HUES64 (cell line): ENCODE results near the gene NIM1K.
"Not testable (repeated sequence)": the region's sequence is repeated elsewhere in the genome, so short reads cannot be mapped to it uniquely, and the experiment has no call there.

Experiments
- H3K27ac ChIP-seq: 2 replicates; pipeline ENCODE4 v1.7.0; 2013; ENCODE audit warnings: low read depth, low read length, inconsistent platforms
- H3K27me3 ChIP-seq: 2 replicates; pipeline ENCODE4 v1.6.1; 2013; ENCODE audit warnings: mild to moderate bottlenecking, low read length; ENCODE audit not compliant: insufficient read depth
- H3K36me3 ChIP-seq: 2 replicates; pipeline ENCODE4 v1.6.1; 2013; ENCODE audit warnings: mild to moderate bottlenecking, low read length; ENCODE audit not compliant: insufficient read depth
- H3K4me1 ChIP-seq: 2 replicates; pipeline ENCODE4 v1.6.1; 2013; ENCODE audit warnings: mild to moderate bottlenecking, low read length, moderate library complexity; ENCODE audit not compliant: insufficient read depth
- H3K4me3 ChIP-seq: 2 replicates; pipeline ENCODE4 v1.5.1; 2013; ENCODE audit warnings: mild to moderate bottlenecking, low read length, moderate library complexity
- H3K9ac ChIP-seq: 2 replicates; pipeline ENCODE4 v1.6.1; 2013; ENCODE audit warnings: mild to moderate bottlenecking, low read depth, low read length
- H3K9me3 ChIP-seq: 2 replicates; pipeline ENCODE4 v1.6.1; 2013; ENCODE audit warnings: low read depth, low read length; ENCODE audit not compliant: insufficient read depth
- WGBS: fragments of 150-250, 120-280 bp; methylation state at CpG from one replicate; pipeline ENCODE4 v1.1.7; 2013; ENCODE audit warnings: missing lambda C conversion rate; 5-methylcytosine and 5-hydroxymethylcytosine counted together

Gene NIM1K

GRCh38 chr5:43315682-43316081 is 123.7 kb downstream of the NIM1K start:
- Histone ChIP-seq H3K27me3 (no peaks in the 10 kb centered on the region), H3K9ac (no peak overlapping the region), H3K4me3 (no peak overlapping the region), H3K4me1 (peaks cover 20% of the 10 kb centered on the region), H3K9me3 (no peaks in the 10 kb centered on the region), H3K36me3 (peaks cover 9% of the 10 kb centered on the region; the same call in 1 of the 2 replicates), H3K27ac (no peak overlapping the region)
- 67% methylated on average over 1 of the region's 3 CpGs for WGBS

DNA sequence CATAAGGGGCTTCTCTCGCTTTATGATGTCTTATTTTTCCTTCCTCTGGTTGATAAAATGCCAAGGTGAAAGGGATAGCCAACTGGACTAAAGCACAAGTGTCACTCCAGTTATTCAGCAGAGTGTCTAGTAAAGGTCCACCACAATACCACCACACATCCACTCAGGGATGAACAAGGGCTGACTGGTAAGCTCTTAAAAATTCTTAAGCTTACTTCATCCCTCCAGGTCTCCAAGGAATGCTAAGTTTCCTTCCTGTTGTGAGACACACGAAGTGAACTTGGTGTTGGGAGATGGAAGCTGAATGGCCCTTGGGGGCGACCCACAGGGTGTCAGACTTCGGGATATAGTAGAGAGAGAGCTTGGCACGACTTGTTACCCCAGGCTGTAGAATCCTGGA is 124.4 kb downstream of the NIM1K start:
- H3K9ac ChIP-seq, result no peak overlapping the region
- peaks cover 14% of the 10 kb centered on the region for H3K4me1 ChIP-seq
- H3K27ac ChIP-seq, result no peak overlapping the region
- no peaks in the 10 kb centered on the region for H3K9me3 ChIP-seq
- H3K27me3 ChIP-seq, result no peaks in the 10 kb centered on the region
- H3K36me3 ChIP-seq, result peaks cover 7% of the 10 kb centered on the region; the same call in 1 of the 2 replicates
- H3K4me3 ChIP-seq, result no peak overlapping the region
- WGBS, result 93% methylated on average over 5 of the region's 5 CpGs

DNA sequence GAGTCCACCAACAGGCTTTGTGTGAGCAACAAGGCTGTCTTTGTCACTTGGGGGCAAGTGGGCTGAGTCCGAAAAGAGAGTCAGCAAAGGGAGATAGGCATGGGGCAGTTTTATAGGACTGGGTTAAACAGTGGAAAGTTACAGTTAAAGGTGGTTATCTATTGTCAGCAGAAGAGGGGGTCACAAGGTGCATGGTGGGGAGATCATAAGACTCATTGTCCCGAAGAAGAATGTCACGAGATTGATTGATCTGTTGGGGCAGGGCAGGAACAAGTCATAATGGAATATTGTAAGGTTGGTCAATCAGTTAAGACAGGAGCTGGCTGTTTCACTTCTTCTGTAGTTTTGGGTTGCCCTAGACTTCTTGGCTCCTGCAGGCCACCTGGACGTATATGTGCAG is 128.8 kb downstream of the NIM1K start:
- H3K9me3 ChIP-seq, result no peaks in the 10 kb centered on the region
- H3K4me3 ChIP-seq, result no peak overlapping the region
- H3K36me3 ChIP-seq, result no peaks in the 10 kb centered on the region
- H3K4me1 ChIP-seq, result no peaks in the 10 kb centered on the region
- H3K9ac ChIP-seq, result no peak overlapping the region
- no peaks in the 10 kb centered on the region for H3K27me3 ChIP-seq
- 96% methylated on average over 4 of the region's 4 CpGs for WGBS
- no peak overlapping the region for H3K27ac ChIP-seq

- not testable (repeated sequence) for H3K4me1 ChIP-seq, H3K27me3 ChIP-seq, H3K4me3 ChIP-seq, H3K36me3 ChIP-seq, H3K27ac ChIP-seq, H3K9me3 ChIP-seq, H3K9ac ChIP-seq
- 93% methylated on average over 3 of the region's 3 CpGs for WGBS
These were observed 131.5 kb downstream of the NIM1K start for GRCh38 chr5:43323488-43323887.

DNA sequence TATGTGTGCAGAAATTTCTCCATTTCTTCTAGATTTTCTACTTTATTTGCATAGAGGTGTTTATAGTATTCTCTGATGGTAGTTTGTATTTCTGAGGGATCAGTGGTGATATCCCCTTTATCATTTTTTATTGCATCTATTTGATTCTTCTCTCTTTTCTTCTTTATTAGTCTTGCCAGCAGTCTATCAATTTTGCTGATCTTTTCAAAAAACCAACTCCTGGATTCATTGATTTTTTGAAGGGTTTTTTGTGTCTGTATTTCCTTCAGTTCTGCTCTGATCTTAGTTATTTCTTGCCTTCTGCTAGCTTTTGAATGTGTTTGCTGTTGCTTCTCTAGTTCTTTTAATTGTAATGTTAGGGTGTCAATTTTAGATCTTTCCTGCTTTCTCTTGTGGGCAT is 133.6 kb downstream of the NIM1K start:
- H3K9me3 ChIP-seq, result peaks cover 16% of the 10 kb centered on the region
- H3K9ac ChIP-seq, H3K27me3 ChIP-seq, H3K27ac ChIP-seq, H3K36me3 ChIP-seq, H3K4me1 ChIP-seq, H3K4me3 ChIP-seq: not testable (repeated sequence)
